ENCODE results near the gene EVL.

Gene EVL

GRCh38 chr14:100188392-100189030, 123.3 kb downstream of the EVL start:
- no peak for TF ChIP-seq CTCF (IDR thresholded peaks at IDR 0.05; ENCODE audit: low read depth, low read length)
- no peak for DNase-seq (ENCODE audit: low read depth in 2 of 2)
- no peak overlapping the region for H3K4me3 ChIP-seq (replicated peaks in 1 of 2; ENCODE audit: low read depth in 2 of 2, low read length in 2 of 2)

GRCh38 chr14:100190126-100190525, 124.9 kb downstream of the EVL start:
- no peak for TF ChIP-seq CTCF (IDR thresholded peaks at IDR 0.05; ENCODE audit: low read depth, low read length)
- no peak for DNase-seq (ENCODE audit: low read depth in 2 of 2)

DNA sequence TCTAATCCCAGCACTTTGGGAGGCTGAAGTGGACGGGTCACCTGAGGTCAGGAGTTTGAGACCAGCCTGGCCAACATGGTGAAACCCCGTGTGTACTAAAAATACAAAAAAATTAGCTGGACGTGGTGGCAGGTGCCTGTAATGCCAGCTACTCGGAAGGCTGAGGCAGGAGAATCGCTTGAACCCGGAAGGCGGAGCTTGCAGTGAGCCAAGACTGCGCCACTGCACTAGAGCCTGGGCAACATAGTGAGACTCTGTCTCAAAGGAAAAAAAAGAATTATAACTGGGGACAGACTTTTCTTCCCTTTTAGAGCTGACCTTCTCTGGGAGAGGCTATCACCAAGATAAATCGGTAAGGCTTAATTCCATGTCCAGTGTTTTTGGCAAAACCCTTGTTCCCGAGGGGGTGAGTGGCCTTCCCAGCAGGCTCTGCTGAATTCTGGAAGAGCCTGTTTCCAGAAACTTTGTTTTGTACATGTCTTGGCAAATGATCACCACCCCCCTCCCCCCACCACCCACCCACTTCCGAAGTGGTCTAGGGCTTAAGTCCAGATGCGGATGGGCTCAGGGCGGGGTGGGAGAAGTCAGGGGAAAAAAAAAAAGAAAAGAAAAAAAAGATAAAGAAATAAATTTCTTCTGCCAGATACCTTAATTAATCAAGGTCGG, 126.5 kb downstream of the EVL start:
- no peak overlapping the region for H3K4me3 ChIP-seq (replicated peaks in 1 of 2; ENCODE audit: low read depth in 2 of 2, low read length in 2 of 2)
- DNase-seq (ENCODE audit: low read depth in 2 of 2): peak in 1 of 2 donors; percentile 17
- TF ChIP-seq CTCF (IDR thresholded peaks at IDR 0.05; ENCODE audit: low read depth, low read length): no peak

More at GRCh38 chr14:100190126-100190525, 124.9 kb downstream of the EVL start:
- H3K4me3 ChIP-seq (replicated peaks in 1 of 2; ENCODE audit: low read depth in 2 of 2, low read length in 2 of 2): no peak overlapping the region

- peak overlapping the region; percentile 31 to 49 for H3K4me3 ChIP-seq (replicated peaks in 1 of 2; ENCODE audit: low read depth in 2 of 2, low read length in 2 of 2)
- no peak for TF ChIP-seq CTCF (IDR thresholded peaks at IDR 0.05; ENCODE audit: low read depth, low read length)
- DNase-seq (ENCODE audit: low read depth in 2 of 2): no peak
Measured at GRCh38 chr14:100192250-100192671, 127.0 kb downstream of the EVL start.

- H3K4me3 ChIP-seq (replicated peaks in 1 of 2; ENCODE audit: low read depth in 2 of 2, low read length in 2 of 2): peak overlapping the region; percentile 49
- peak; percentile 82 for TF ChIP-seq CTCF (IDR thresholded peaks at IDR 0.05; ENCODE audit: low read depth, low read length)
- DNase-seq (ENCODE audit: low read depth in 2 of 2): peak; percentile 96 to 98
Measured at GRCh38 chr14:100192672-100193416, 127.6 kb downstream of the EVL start.

All from cardiac fibroblast (primary cell).